GM18519 (cell line): Measurements from ENCODE around the gene ADRA2C.
"Not testable (repeated sequence)": the region's sequence is repeated elsewhere in the genome, so short reads cannot be mapped to it uniquely, and the experiment has no call there.

Experiments
- ATAC-seq: cut with Tn5 transposase; IDR thresholded peaks from one replicate; pipeline ENCODE4 v1.9.1; 2021; ENCODE audit warnings: mild to moderate bottlenecking, moderate library complexity; ENCODE audit not compliant: unreplicated experiment, low FRiP score

ADRA2C gene

DNA sequence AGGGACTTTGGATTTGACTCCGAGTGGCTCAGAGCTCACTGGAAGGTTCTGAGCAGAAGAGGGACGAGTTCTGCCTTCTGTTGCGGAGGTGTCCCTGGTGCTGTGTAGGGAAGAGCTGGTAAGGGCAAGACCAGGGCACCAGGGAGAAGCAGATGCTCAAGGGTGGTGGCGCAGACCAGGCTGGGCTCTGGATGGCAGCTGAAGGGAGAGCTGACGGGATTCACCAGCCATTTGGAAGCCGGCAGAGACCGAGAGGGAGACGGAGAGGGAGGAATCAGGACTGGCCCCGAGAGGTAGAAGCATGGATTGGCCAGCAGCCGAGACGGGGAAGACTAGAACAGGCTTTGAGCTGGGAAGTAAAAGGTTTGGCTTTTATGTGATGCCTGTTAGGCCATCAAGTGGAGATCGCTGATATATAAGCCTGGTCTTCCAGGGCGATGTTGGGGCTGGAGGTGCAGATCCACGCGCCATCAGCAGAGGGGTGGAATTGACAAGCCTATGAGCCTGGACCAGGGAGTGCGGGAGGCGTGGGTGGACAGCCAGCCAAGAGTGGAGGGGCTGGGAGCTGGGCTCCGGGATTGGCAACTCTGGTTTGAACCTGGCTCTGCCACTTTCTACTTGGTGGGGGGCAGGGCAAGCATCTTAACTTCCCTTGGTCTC, 43.4 kb downstream of the ADRA2C start:
- no peak for ATAC-seq

- ATAC-seq: no peak
These were observed 44.0 kb downstream of the ADRA2C start for GRCh38 chr4:3810111-3810680.

GRCh38 chr4:3810796-3811485, 44.8 kb downstream of the ADRA2C start:
- no peak for ATAC-seq

GRCh38 chr4:3811621-3812020, 45.4 kb downstream of the ADRA2C start:
- ATAC-seq: no peak

DNA sequence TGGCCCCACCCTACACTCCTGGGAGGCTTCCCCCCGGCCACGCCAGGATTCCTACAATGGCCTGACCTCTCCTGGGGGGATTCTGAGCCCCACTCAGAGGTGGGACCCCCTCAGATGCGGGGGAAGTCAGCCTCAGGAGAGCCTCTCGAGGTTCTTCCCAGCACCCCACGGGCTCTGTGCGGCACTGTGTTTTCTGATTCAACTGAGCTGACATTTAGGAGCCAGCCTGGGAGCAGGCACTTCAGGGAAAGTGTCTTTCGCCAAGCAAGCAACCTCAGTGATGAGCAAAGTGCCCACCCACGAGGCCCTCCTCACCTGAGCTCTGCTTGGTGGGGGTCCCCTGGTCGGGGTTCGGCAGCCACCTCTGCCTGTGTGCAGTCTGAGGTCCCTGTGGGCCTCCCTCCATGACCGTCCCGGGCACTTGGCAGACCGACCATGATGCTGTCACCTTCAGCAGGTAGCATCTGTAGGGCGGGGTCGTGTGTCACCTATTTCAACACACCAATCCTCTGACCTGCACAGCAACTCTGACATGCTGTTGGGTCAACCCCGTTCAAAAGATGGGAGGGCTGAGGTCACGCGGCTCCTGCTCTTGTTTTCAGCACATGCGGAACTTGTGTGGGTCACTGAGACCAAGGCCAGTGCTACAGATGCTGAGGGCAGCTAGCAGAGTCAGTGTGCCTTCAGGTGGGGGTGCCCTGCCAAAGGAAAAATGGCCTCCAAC, 46.2 kb downstream of the ADRA2C start:
- no peak for ATAC-seq

- no peak for ATAC-seq
These were observed 47.2 kb downstream of the ADRA2C start for GRCh38 chr4:3813151-3814052.

DNA sequence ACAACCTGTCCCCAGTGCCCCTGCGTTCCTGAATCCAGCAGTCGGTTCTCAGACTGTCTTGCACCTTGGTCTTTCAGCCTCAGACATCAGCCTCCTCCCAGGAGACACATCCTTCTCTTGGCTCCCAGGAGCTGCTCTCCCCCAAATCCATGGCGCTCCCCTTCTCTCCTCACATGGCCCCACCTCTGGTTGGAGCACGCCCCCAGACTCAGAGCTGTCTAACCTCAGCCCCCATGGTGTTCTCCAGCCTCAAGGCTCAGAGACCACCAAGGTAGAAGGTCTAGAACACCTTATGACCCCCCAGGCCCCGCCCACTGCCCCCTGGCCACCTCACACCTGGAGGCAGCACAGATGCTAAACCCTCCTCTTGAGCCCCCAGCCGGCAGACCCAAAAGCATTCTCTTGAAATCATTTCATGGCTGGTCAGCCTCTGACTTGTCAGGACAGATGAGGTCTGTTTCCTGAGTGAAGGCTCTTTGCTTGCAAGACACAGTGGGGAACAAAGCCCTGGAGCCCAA, 47.9 kb downstream of the ADRA2C start:
- ATAC-seq: no peak

DNA sequence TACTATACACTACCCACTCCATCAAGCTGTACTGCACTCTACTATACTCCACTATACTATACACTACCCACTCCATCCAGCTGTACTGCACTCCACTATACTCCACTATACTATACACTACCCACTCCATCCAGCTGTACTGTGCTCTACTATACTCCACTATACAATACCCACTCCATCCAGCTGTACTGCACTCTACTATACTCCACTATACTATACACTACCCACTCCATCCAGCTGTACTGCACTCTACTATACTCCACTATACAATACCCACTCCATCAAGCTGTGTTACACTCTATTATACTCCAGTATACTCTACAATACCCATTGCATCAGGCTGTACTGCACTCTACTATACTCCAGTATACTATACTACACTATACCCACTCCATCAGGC, 48.7 kb downstream of the ADRA2C start:
- ATAC-seq: not testable (repeated sequence)

DNA sequence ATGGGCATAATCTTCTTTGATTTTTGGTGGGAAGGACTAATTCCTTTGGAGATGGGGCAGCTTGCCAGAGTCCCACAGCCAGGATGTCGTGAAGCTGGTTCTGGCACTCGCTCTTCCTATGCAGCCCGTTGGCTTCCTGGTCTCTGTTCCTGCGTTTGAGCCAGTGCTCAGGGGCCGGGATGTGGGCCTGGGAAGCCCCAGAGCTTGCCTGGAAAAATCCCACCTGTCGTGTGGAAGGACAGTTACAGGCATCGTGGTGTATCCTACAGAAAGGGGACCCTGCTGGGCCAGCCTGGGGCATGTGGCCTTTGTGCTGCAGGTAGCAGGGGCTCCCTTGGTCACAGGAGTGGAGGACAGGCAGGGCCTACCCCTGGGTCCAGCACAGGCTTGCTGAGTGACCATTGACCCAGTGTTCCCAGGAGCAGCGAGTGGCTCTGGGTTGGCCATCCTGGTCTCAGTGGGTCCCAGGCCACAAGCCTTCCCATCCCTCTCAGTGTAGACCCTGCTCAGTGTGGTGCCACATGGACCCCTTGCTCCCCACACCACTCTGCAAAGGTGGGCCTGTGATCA, 50.2 kb downstream of the ADRA2C start:
- ATAC-seq: no peak

DNA sequence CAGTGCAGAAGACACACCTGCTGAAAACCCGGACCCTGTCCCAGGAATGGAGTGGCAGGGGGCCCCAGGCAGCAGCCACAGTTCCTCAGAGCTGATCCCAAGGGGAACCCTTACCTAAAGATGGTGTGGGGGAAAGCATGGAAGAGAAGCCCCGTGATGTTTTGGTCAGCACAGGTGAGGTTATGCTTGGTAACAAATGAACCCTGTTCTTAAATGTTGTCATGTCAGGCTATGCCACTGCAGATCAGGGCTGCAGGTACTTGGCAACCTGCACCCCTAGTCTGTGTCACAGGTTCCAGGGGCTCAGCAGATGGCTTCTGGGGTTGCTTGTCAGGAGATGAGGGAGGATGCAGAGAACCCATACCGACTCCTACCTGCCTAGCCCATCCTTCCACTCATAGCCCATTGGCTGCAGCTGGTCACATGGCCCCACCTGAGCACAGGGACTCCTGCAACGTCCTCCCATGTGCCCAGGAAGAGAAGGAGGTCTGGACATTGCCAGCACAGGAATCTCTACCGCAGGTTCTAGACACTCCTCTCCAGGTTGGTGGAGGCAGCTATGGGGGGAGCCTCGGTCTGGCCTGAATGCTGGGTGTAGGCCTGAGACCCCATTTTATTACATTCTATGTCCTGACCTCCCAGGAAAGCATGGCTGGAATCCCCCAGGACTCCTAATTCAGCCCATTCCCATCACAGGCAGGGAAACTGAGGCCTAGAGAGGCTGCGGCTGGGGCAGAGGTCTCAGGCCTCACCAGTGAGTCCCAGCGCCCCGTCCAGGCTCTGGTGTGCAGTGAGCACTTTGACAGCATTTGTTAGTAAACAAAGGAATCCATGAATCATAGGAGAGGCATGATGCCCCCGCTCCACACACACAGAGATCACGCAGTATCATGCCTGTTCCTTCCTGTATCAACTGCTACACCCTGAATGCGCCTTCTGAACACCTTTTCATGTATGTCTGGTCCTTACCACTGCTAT, 51.1 kb downstream of the ADRA2C start:
- no peak for ATAC-seq
